MCF 10A (cell line): ENCODE results near the gene CACNB2. TPM values are rescaled to one million over a fixed set of nuclear protein-coding genes. Genes with fewer than 3 reads are reported as not detected.

Experiments used
- BruUV-seq: library from RNA; stranded (reverse); fragments of 400-500 nt; replicated peaks from 2 replicates; lab custom pipeline; 2021; lab: Mats Ljungman, UMichigan
- CTCF ChIA-PET: fragments of 300-600 bp; sonication (Branson Sonifier 250); formaldehyde crosslinking; extraction: SDS; loops from one replicate; lab custom pipeline; 2021; ENCODE audit warnings: antibody characterized with exemption, inconsistent platforms; lab: Yijun Ruan, JAX
- POLR2A ChIA-PET: fragments of 300-600, 350-650 bp; sonication (Branson Sonifier 250); formaldehyde crosslinking; extraction: SDS; loops from one replicate; lab custom pipeline; 2020; ENCODE audit warnings: antibody characterized with exemption, inconsistent platforms; lab: Yijun Ruan, JAX
- DNase-seq: peaks from one replicate; pipeline ENCODE4 v3.0.0-alpha.2; 2018; ENCODE audit not compliant: unreplicated experiment
- H3K27ac Mint-ChIP-seq: one replicate; pipeline ENCODE4 v1.8.0; 2022; ENCODE audit warnings: mild to moderate bottlenecking, low read depth, mixed read lengths; ENCODE audit not compliant: unreplicated experiment
- H3K27me3 Mint-ChIP-seq: one replicate; pipeline ENCODE4 v1.8.0; 2022; ENCODE audit warnings: mixed read lengths; ENCODE audit not compliant: insufficient read depth, unreplicated experiment
- H3K36me3 Mint-ChIP-seq: one replicate; pipeline ENCODE4 v1.8.0; 2022; ENCODE audit warnings: mild to moderate bottlenecking, moderate library complexity, mixed read lengths; ENCODE audit not compliant: insufficient read depth, unreplicated experiment
- H3K4me1 Mint-ChIP-seq: one replicate; pipeline ENCODE4 v1.8.0; 2022; ENCODE audit warnings: mixed read lengths; ENCODE audit not compliant: insufficient read depth, unreplicated experiment
- H3K4me3 Mint-ChIP-seq: one replicate; pipeline ENCODE4 v1.8.0; 2022; ENCODE audit warnings: mild to moderate bottlenecking, moderate library complexity, mixed read lengths; ENCODE audit not compliant: unreplicated experiment
- H3K9me3 Mint-ChIP-seq: one replicate; pipeline ENCODE4 v1.8.0; 2022; ENCODE audit warnings: mixed read lengths; ENCODE audit not compliant: unreplicated experiment
- CTCF ChIP-seq: fragments of 200-600 bp; IDR thresholded peaks from one replicate; pipeline ENCODE4 v1.8.0; 2022; ENCODE audit warnings: antibody characterized with exemption, mild to moderate bottlenecking; ENCODE audit not compliant: unreplicated experiment
- intact Hi-C: fragments of 100-400 bp; cut with micrococcal nuclease; formaldehyde crosslinking; loops from 2 replicates; pipeline ENCODE4 v1.14.1; 2022
- total RNA-seq: library from RNA; stranded (reverse); gene quantifications from 2 replicates; pipeline ENCODE4 v1.2.3, GENCODE V29; 2022

CACNB2 gene
- total RNA-seq, 1 experiment from 2014 or later: 3.3 TPM

GRCh38 chr10:18456984-18457383 lies 316.8 kb downstream of the CACNB2 start:
- Mint-ChIP-seq H3K36me3 (no peaks in the 10 kb centered on the region), H3K27ac (no peak overlapping the region), H3K4me3 (no peak overlapping the region), H3K9me3 (no peaks in the 10 kb centered on the region), H3K4me1 (peaks cover 5% of the 10 kb centered on the region), H3K27me3 (no peaks in the 10 kb centered on the region)
- no peak for TF ChIP-seq CTCF
- ChIA-PET CTCF (no interaction called here), POLR2A (no interaction called here)
- BruUV-seq: no TSS peak
- intact Hi-C loops: no loop called here
- no peak for DNase-seq

GRCh38 chr10:18460032-18460431 lies 319.8 kb downstream of the CACNB2 start:
- DNase-seq: no peak
- POLR2A ChIA-PET: no interaction called here

GRCh38 chr10:18463673-18464211 lies 323.5 kb downstream of the CACNB2 start:
- H3K36me3 Mint-ChIP-seq: peaks cover 7% of the 10 kb centered on the region
- no peak for TF ChIP-seq CTCF
- ChIA-PET POLR2A (no interaction called here), CTCF (interaction anchor here (0.7 kb wide), 1 partner anchor 359 kb away, joined by 3 read pairs; no protein-coding TSS in a partner anchor)
- intact Hi-C loops: no loop called here
- no peaks in the 10 kb centered on the region for H3K4me1 Mint-ChIP-seq
- no peak for DNase-seq
- H3K9me3 Mint-ChIP-seq: peaks cover 10% of the 10 kb centered on the region
- H3K27ac Mint-ChIP-seq: no peak overlapping the region
- no peak overlapping the region for H3K4me3 Mint-ChIP-seq
- H3K27me3 Mint-ChIP-seq: no peaks in the 10 kb centered on the region
- BruUV-seq: no TSS peak

More at GRCh38 chr10:18460032-18460431, 319.8 kb downstream of the CACNB2 start:
- Mint-ChIP-seq H3K36me3 (peaks cover 7% of the 10 kb centered on the region), H3K27me3 (no peaks in the 10 kb centered on the region), H3K9me3 (peaks cover 10% of the 10 kb centered on the region), H3K4me1 (peaks cover 3% of the 10 kb centered on the region), H3K27ac (no peak overlapping the region), H3K4me3 (no peak overlapping the region)
- CTCF ChIA-PET: no interaction called here
- intact Hi-C loops: no loop called here
- no peak for TF ChIP-seq CTCF
- BruUV-seq: no TSS peak

GRCh38 chr10:18469125-18469524 lies 328.9 kb downstream of the CACNB2 start:
- no peak for TF ChIP-seq CTCF
- Mint-ChIP-seq H3K4me1 (no peaks in the 10 kb centered on the region), H3K36me3 (peaks cover under 1% of the 10 kb centered on the region), H3K27ac (no peak overlapping the region), H3K27me3 (no peaks in the 10 kb centered on the region), H3K9me3 (peaks cover 5% of the 10 kb centered on the region), H3K4me3 (no peak overlapping the region)
- no peak for DNase-seq
- intact Hi-C loops: no loop called here
- no TSS peak for BruUV-seq
- POLR2A ChIA-PET: no interaction called here
- CTCF ChIA-PET: no interaction called here
